SK-N-MC (cell line): ENCODE data around the gene TKTL1.

Experiments
- EZH2 ChIP-seq: fragments of 200-600 bp; sonication (generic); IDR thresholded peaks from one replicate; pipeline ENCODE4 v1.6.1; 2017; ENCODE audit warnings: antibody characterized with exemption
- FOXP2 ChIP-seq: optimal IDR thresholded peaks from 2 replicates; pipeline ENCODE3; 2011; ENCODE audit warnings: mild to moderate bottlenecking, moderate library complexity; ENCODE audit not compliant: insufficient read depth; ENCODE audit errors: extremely low read length, control extremely low read depth
- POLR2AphosphoS5 ChIP-seq: IDR thresholded peaks from 2 replicates; pipeline ENCODE4 v1.6.1; 2012; ENCODE audit warnings: mild to moderate bottlenecking, low read depth, low read length, borderline replicate concordance

DNA sequence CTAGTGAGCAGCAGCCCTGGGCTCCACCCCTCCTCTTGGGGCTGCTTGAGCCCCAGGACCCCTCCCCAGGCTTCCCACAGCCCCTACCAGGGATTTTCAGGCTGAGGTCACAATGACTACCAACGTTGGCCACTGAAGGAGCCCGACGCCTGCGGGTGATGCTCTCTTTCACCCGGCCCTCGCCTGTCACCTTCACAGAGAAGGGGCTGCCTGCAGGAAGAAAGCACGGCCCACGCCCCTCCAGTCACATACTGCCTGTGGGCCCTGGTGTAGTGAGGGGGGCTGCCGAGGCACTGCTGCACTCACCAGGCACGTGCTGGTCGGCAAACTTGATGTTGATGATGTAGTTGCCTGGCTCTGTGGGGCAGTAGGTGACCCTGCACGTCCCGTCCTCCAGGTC is 56.9 kb downstream of the TKTL1 start:
- no peak for TF ChIP-seq EZH2
- no peak for TF ChIP-seq POLR2AphosphoS5
- TF ChIP-seq FOXP2: no peak
